GM18505 (cell line): ENCODE data around the gene GALNT12.

ENCODE experiments used
- ATAC-seq: cut with Tn5 transposase; IDR thresholded peaks from one replicate; pipeline ENCODE4 v1.9.1; 2021; ENCODE audit not compliant: unreplicated experiment
- POLR2A ChIP-seq: IDR thresholded peaks from 4 replicates; pipeline ENCODE4 v1.6.1; 2011; ENCODE audit warnings: borderline replicate concordance; ENCODE audit not compliant: insufficient read depth, insufficient read length; ENCODE audit errors: extremely low read depth

GALNT12 gene

GRCh38 chr9:98870782-98871557 is 63.5 kb downstream of the GALNT12 start:
- no peak for ATAC-seq
- TF ChIP-seq POLR2A, result no peak

- no peak for TF ChIP-seq POLR2A
- ATAC-seq, result no peak
Observed at GRCh38 chr9:98871558-98872065, 64.1 kb downstream of the GALNT12 start.

GRCh38 chr9:98873526-98873925 is 66.1 kb downstream of the GALNT12 start:
- no peak for TF ChIP-seq POLR2A
- ATAC-seq, result no peak

- TF ChIP-seq POLR2A, result no peak
- ATAC-seq, result no peak
Observed at GRCh38 chr9:98873951-98874371, 66.5 kb downstream of the GALNT12 start.

- no peak for ATAC-seq
- no peak for TF ChIP-seq POLR2A
Observed at GRCh38 chr9:98874721-98875255, 67.3 kb downstream of the GALNT12 start.

GRCh38 chr9:98875536-98875935 is 68.1 kb downstream of the GALNT12 start:
- TF ChIP-seq POLR2A, result no peak
- no peak for ATAC-seq

GRCh38 chr9:98877311-98877710 is 69.8 kb downstream of the GALNT12 start:
- no peak for ATAC-seq
- no peak for TF ChIP-seq POLR2A

GRCh38 chr9:98879094-98879962 is 71.9 kb downstream of the GALNT12 start:
- ATAC-seq, result no peak
- no peak for TF ChIP-seq POLR2A

GRCh38 chr9:98879963-98880310 is 72.5 kb downstream of the GALNT12 start:
- no peak for ATAC-seq
- TF ChIP-seq POLR2A, result no peak

- no peak for ATAC-seq
- no peak for TF ChIP-seq POLR2A
Observed at GRCh38 chr9:98880311-98881015, 73.0 kb downstream of the GALNT12 start.

GRCh38 chr9:98881356-98881755 is 73.9 kb downstream of the GALNT12 start:
- no peak for TF ChIP-seq POLR2A
- ATAC-seq, result no peak

GRCh38 chr9:98881836-98882568 is 74.5 kb downstream of the GALNT12 start:
- no peak for ATAC-seq
- TF ChIP-seq POLR2A, result no peak
